Liver (tissue), 9 donors: ENCODE results near the gene PHTF2. TPM values are rescaled to one million over a fixed set of nuclear protein-coding genes. Genes with fewer than 3 reads are reported as not detected.

ENCODE experiments used
- DNase-seq: peaks from one replicate; pipeline ENCODE4 v3.0.0-alpha.2; 2017; ENCODE audit warnings: low spot score
- H3K27ac ChIP-seq, 2 donors: one replicate each; pipeline ENCODE4 v1.7.0; 2013; ENCODE audit warnings: inconsistent platforms in 2 of 2, low read length in 2 of 2, control low read depth in 1 of 2, low read depth in 1 of 2, mild to moderate bottlenecking in 1 of 2
- H3K27me3 ChIP-seq, 4 donors: one replicate each; pipeline versions ENCODE4 v1.6.1 to v1.7.0; 2013; ENCODE audit warnings: low read length in 3 of 4, inconsistent platforms in 1 of 4, mild to moderate bottlenecking in 1 of 4, moderate library complexity in 1 of 4; ENCODE audit not compliant: control insufficient read depth in 4 of 4, insufficient read depth in 4 of 4
- H3K36me3 ChIP-seq, 4 donors: one replicate each; pipeline versions ENCODE4 v1.6.1 to v1.7.0; 2013; ENCODE audit warnings: low read length in 3 of 4, mild to moderate bottlenecking in 3 of 4, low read depth in 1 of 4, moderate library complexity in 1 of 4; ENCODE audit not compliant: control insufficient read depth in 4 of 4, insufficient read depth in 3 of 4
- H3K4me1 ChIP-seq, 4 donors: one replicate each; pipeline versions ENCODE4 v1.6.1 to v1.7.0; 2013; ENCODE audit warnings: low read length in 3 of 4, mild to moderate bottlenecking in 3 of 4, moderate library complexity in 1 of 4; ENCODE audit not compliant: control insufficient read depth in 4 of 4, insufficient read depth in 4 of 4
- H3K4me3 ChIP-seq, 3 donors: one replicate each; pipeline versions ENCODE4 v1.6.1 to v1.7.0; 2013; ENCODE audit warnings: low read length in 3 of 3, control low read depth in 1 of 3, low read depth in 1 of 3, mild to moderate bottlenecking in 1 of 3
- H3K9ac ChIP-seq, 2 donors: one replicate each; pipeline ENCODE4 v1.7.0; 2013; ENCODE audit warnings: low read length in 2 of 2, mild to moderate bottlenecking in 2 of 2, moderate library complexity in 2 of 2, control low read depth in 1 of 2, low read depth in 1 of 2
- H3K9me3 ChIP-seq, 4 donors: one replicate each; pipeline versions ENCODE4 v1.6.1 to v1.7.0; 2013; ENCODE audit warnings: low read length in 3 of 4; ENCODE audit not compliant: control insufficient read depth in 4 of 4
- ATF3 ChIP-seq: IDR thresholded peaks from 2 replicates; pipeline ENCODE4 v1.6.1; 2016; ENCODE audit warnings: antibody characterized with exemption
- CTCF ChIP-seq: fragments of 150-350 bp; IDR thresholded peaks from 2 replicates; pipeline ENCODE4 v1.5.1; 2017; ENCODE audit warnings: improper control_type of control experiment, low read depth, low read length; ENCODE audit not compliant: missing input control
- EGR1 ChIP-seq, 2 donors: IDR thresholded peaks; 2 replicates each; pipeline ENCODE4 v1.6.1; 2016 to 2018; ENCODE audit warnings: antibody characterized with exemption in 2 of 2, low read depth in 2 of 2
- FOXA1 ChIP-seq: IDR thresholded peaks from 2 replicates; pipeline ENCODE4 v1.6.1; 2016; ENCODE audit warnings: antibody characterized with exemption
- FOXA2 ChIP-seq: IDR thresholded peaks from 2 replicates; pipeline ENCODE4 v1.6.1; 2016; ENCODE audit warnings: antibody characterized with exemption
- GABPA ChIP-seq, 2 donors: IDR thresholded peaks in 1 of 2; conservative IDR thresholded peaks in 1 of 2; 2 replicates each; pipeline ENCODE4 v1.6.1; 2016; ENCODE audit warnings: antibody characterized with exemption in 2 of 2, mild to moderate bottlenecking in 1 of 2, moderate library complexity in 1 of 2
- HNF4A ChIP-seq, 2 donors: conservative IDR thresholded peaks; 2 replicates each; pipeline ENCODE4 v1.6.1; 2016; ENCODE audit warnings: antibody characterized with exemption in 2 of 2, mild to moderate bottlenecking in 2 of 2
- HNF4G ChIP-seq: IDR thresholded peaks from 2 replicates; pipeline ENCODE4 v1.6.1; 2016; ENCODE audit warnings: antibody characterized with exemption
- JUND ChIP-seq, 2 donors: IDR thresholded peaks; 2 replicates each; pipeline ENCODE4 v1.6.1; 2016; ENCODE audit warnings: antibody characterized with exemption in 2 of 2
- MAX ChIP-seq: IDR thresholded peaks from 2 replicates; pipeline ENCODE4 v1.6.1; 2016; ENCODE audit warnings: antibody characterized with exemption
- NR2F2 ChIP-seq: IDR thresholded peaks from 2 replicates; pipeline ENCODE4 v1.6.1; 2016; ENCODE audit warnings: antibody characterized with exemption
- RAD21 ChIP-seq, 2 donors: IDR thresholded peaks; 2 replicates each; pipeline ENCODE4 v1.6.1; 2016; ENCODE audit warnings: antibody characterized with exemption in 2 of 2, mild to moderate bottlenecking in 2 of 2
- REST ChIP-seq: IDR thresholded peaks from 2 replicates; pipeline ENCODE4 v1.6.1; 2016; ENCODE audit warnings: antibody characterized with exemption, mild to moderate bottlenecking
- RXRA ChIP-seq, 2 donors: IDR thresholded peaks; 2 replicates each; pipeline ENCODE4 v1.6.1; 2017 to 2018; ENCODE audit warnings: antibody characterized with exemption in 2 of 2, mild to moderate bottlenecking in 1 of 2
- SP1 ChIP-seq: IDR thresholded peaks from 2 replicates; pipeline ENCODE4 v1.6.1; 2018; ENCODE audit warnings: antibody characterized with exemption, mild to moderate bottlenecking
- TAF1 ChIP-seq: conservative IDR thresholded peaks from 2 replicates; pipeline ENCODE4 v1.6.1; 2016; ENCODE audit warnings: antibody characterized with exemption, mild to moderate bottlenecking
- YY1 ChIP-seq: IDR thresholded peaks from 2 replicates; pipeline ENCODE4 v1.6.1; 2016; ENCODE audit warnings: antibody characterized with exemption, mild to moderate bottlenecking
- ZBTB33 ChIP-seq: IDR thresholded peaks from 2 replicates; pipeline ENCODE4 v1.6.1; 2016; ENCODE audit warnings: antibody characterized with exemption
- polyA plus RNA-seq, 2 donors: library from polyadenylated mRNA; stranded (reverse) in 1 of 2; unstranded in 1 of 2; fragments of 200-250 nt in 1 of 2; fragments of >200 nt in 1 of 2; fragmentation: Nextera tagmentation in 1 of 2; extraction: Ambion mirVana in 1 of 2; gene quantifications; one replicate each; pipeline versions ENCODE4 v1.2.1 to v1.2.3, GENCODE V29; 2013 to 2015
- total RNA-seq, 2 donors: library from RNA; depleted of rRNA; stranded (reverse); fragments of >200 nt; gene quantifications; one replicate each; pipeline ENCODE4 v1.2.3, GENCODE V29; 2014
- donor health status: healthy.
- donor health status: healthy.
- donor health status: healthy.
- donor health status: healthy.
- donor health status: healthy.

PHTF2 gene
- total and polyA plus RNA-seq, 4 donors: 2.2 to 7.3 (median 4.7) TPM

GRCh38 chr7:77967429-77967828 is 168.9 kb downstream of the PHTF2 start:
- Histone ChIP-seq H3K27me3 (no peaks in the 10 kb centered on the region), H3K4me3 (no peak overlapping the region), H3K36me3 (no peaks in the 10 kb centered on the region), H3K9me3 (no peaks in the 10 kb centered on the region), H3K4me1 (no peaks in the 10 kb centered on the region), H3K9ac (no peak overlapping the region), H3K27ac (no peak overlapping the region)
- no peak for TF ChIP-seq MAX
- no peak for TF ChIP-seq ZBTB33
- TF ChIP-seq EGR1 (IDR thresholded peaks at IDR 0.05; ENCODE audit: low read depth in 2 of 2): no peak
- TF ChIP-seq JUND (IDR thresholded peaks at IDR 0.05): no peak
- TF ChIP-seq YY1: no peak
- no peak for TF ChIP-seq SP1
- no peak for TF ChIP-seq TAF1
- no peak for TF ChIP-seq REST
- no peak for TF ChIP-seq GABPA (IDR thresholded peaks at IDR 0.05 in 1 of 2, conservative IDR thresholded peaks at IDR 0.05 in 1 of 2)
- no peak for TF ChIP-seq FOXA1
- TF ChIP-seq ATF3: no peak
- TF ChIP-seq RXRA (IDR thresholded peaks at IDR 0.05): no peak
- no peak for TF ChIP-seq HNF4G
- no peak for TF ChIP-seq FOXA2
- no peak for TF ChIP-seq RAD21 (IDR thresholded peaks at IDR 0.05)
- TF ChIP-seq HNF4A (conservative IDR thresholded peaks at IDR 0.05): no peak
- no peak for TF ChIP-seq CTCF
- no peak for TF ChIP-seq NR2F2
- no peak for DNase-seq

- no peaks in the 10 kb centered on the region for H3K36me3 ChIP-seq
- H3K9ac ChIP-seq: no peak overlapping the region
- no peak for DNase-seq
- no peaks in the 10 kb centered on the region for H3K27me3 ChIP-seq
- no peaks in the 10 kb centered on the region for H3K4me1 ChIP-seq
- no peak overlapping the region for H3K4me3 ChIP-seq
- H3K27ac ChIP-seq: no peak overlapping the region
- no peaks in the 10 kb centered on the region for H3K9me3 ChIP-seq
- no peak for TF ChIP-seq ATF3
- TF ChIP-seq ZBTB33: no peak
- TF ChIP-seq REST: no peak
Measured at GRCh38 chr7:77971726-77972125, 173.2 kb downstream of the PHTF2 start.
